GM21723 (cell line): ENCODE measurements around the gene GOLGA6L25.
"Not testable (repeated sequence)": the region's sequence is repeated elsewhere in the genome, so short reads cannot be mapped to it uniquely, and the experiment has no call there.

Experiments
- ATAC-seq: cut with Tn5 transposase; IDR thresholded peaks from one replicate; pipeline ENCODE4 v1.9.1; 2021; ENCODE audit warnings: mild to moderate bottlenecking, moderate library complexity; ENCODE audit not compliant: unreplicated experiment

GOLGA6L25 gene

GRCh38 chr15:28553268-28553667 lies at the start of gene GOLGA6L25:
GOLGA6L25 (plus strand) TSS chr15:28553568; CDS start chr15:28553629, 61 bp downstream.
- ATAC-seq = not testable (repeated sequence)

GRCh38 chr15:28508217-28508889 lies 45.0 kb upstream of the GOLGA6L25 start:
- not testable (repeated sequence) for ATAC-seq

GRCh38 chr15:28514128-28514527 lies 39.2 kb upstream of the GOLGA6L25 start:
- not testable (repeated sequence) for ATAC-seq

GRCh38 chr15:28515208-28515607 lies 38.2 kb upstream of the GOLGA6L25 start:
- not testable (repeated sequence) for ATAC-seq

GRCh38 chr15:28532954-28533353 lies 20.4 kb upstream of the GOLGA6L25 start, which contains the start of gene GOLGA8G:
GOLGA8G (minus strand) TSS chr15:28532971; CDS start chr15:28532909, 62 bp downstream.
- ATAC-seq = not testable (repeated sequence)

GRCh38 chr15:28573351-28573750 lies 20.0 kb downstream of the GOLGA6L25 start:
- ATAC-seq = not testable (repeated sequence)

- not testable (repeated sequence) for ATAC-seq
Measured at GRCh38 chr15:28588977-28589606, 35.7 kb downstream of the GOLGA6L25 start.

- ATAC-seq = not testable (repeated sequence)
Measured at GRCh38 chr15:28589769-28590168, 36.4 kb downstream of the GOLGA6L25 start.

- not testable (repeated sequence) for ATAC-seq
Measured at GRCh38 chr15:28592395-28592794, 39.0 kb downstream of the GOLGA6L25 start.

GRCh38 chr15:28593424-28594129 lies 40.2 kb downstream of the GOLGA6L25 start:
- ATAC-seq = not testable (repeated sequence)

- ATAC-seq = not testable (repeated sequence)
Measured at GRCh38 chr15:28597471-28597870, 44.1 kb downstream of the GOLGA6L25 start.

- ATAC-seq = not testable (repeated sequence)
Measured at GRCh38 chr15:28598209-28598608, 44.8 kb downstream of the GOLGA6L25 start.

GRCh38 chr15:28602152-28602551 lies 48.8 kb downstream of the GOLGA6L25 start:
- ATAC-seq = not testable (repeated sequence)
